GM21360 (cell line): ENCODE measurements around the gene TOM1L2.
"Not testable (repeated sequence)": the region's sequence is repeated elsewhere in the genome, so short reads cannot be mapped to it uniquely, and the experiment has no call there.

ENCODE experiments used
- ATAC-seq: cut with Tn5 transposase; IDR thresholded peaks from one replicate; pipeline ENCODE4 v1.9.1; 2021; ENCODE audit warnings: mild to moderate bottlenecking, moderate library complexity; ENCODE audit not compliant: unreplicated experiment

TOM1L2 gene

GRCh38 chr17:17971431-17972125 lies 622 bp downstream of the TOM1L2 start:
- ATAC-seq, result no peak

- ATAC-seq, result no peak
These were observed 1.3 kb downstream of the TOM1L2 start for GRCh38 chr17:17970699-17971430.

- ATAC-seq, result no peak
These were observed 5.8 kb downstream of the TOM1L2 start for GRCh38 chr17:17966399-17966798.

GRCh38 chr17:17965152-17965721 lies 7.0 kb downstream of the TOM1L2 start:
- ATAC-seq, result no peak

GRCh38 chr17:17964710-17965109 lies 7.5 kb downstream of the TOM1L2 start:
- ATAC-seq, result no peak

- no peak for ATAC-seq
These were observed 8.3 kb downstream of the TOM1L2 start for GRCh38 chr17:17963694-17964436.

- no peak for ATAC-seq
These were observed 9.1 kb downstream of the TOM1L2 start for GRCh38 chr17:17963066-17963465.

GRCh38 chr17:17960500-17961030 lies 11.6 kb downstream of the TOM1L2 start:
- no peak for ATAC-seq

- ATAC-seq, result no peak
These were observed 12.5 kb downstream of the TOM1L2 start for GRCh38 chr17:17959520-17960361.

GRCh38 chr17:17958982-17959381 lies 13.2 kb downstream of the TOM1L2 start:
- no peak for ATAC-seq

- ATAC-seq, result no peak
These were observed 14.7 kb downstream of the TOM1L2 start for GRCh38 chr17:17957584-17957916.

GRCh38 chr17:17955790-17956341 lies 16.3 kb downstream of the TOM1L2 start:
- not testable (repeated sequence) for ATAC-seq

- ATAC-seq, result no peak
These were observed 18.1 kb downstream of the TOM1L2 start for GRCh38 chr17:17954079-17954478.

- ATAC-seq, result no peak
These were observed 19.5 kb downstream of the TOM1L2 start for GRCh38 chr17:17952691-17953090.

- no peak for ATAC-seq
These were observed 20.7 kb downstream of the TOM1L2 start for GRCh38 chr17:17951524-17951923.

- ATAC-seq, result no peak
These were observed 21.4 kb downstream of the TOM1L2 start for GRCh38 chr17:17950806-17951205.

- no peak for ATAC-seq
These were observed 21.9 kb downstream of the TOM1L2 start for GRCh38 chr17:17950347-17950746.

GRCh38 chr17:17947966-17948365 lies 24.2 kb downstream of the TOM1L2 start:
- ATAC-seq, result no peak

GRCh38 chr17:17947309-17947708 lies 24.9 kb downstream of the TOM1L2 start:
- ATAC-seq, result no peak

GRCh38 chr17:17946093-17946492 lies 26.1 kb downstream of the TOM1L2 start:
- ATAC-seq, result no peak
